ENCODE measurements around the gene PLSCR4.
"Not testable (repeated sequence)": the region's sequence is repeated elsewhere in the genome, so short reads cannot be mapped to it uniquely, and the experiment has no call there.

PLSCR4 gene, protein sequence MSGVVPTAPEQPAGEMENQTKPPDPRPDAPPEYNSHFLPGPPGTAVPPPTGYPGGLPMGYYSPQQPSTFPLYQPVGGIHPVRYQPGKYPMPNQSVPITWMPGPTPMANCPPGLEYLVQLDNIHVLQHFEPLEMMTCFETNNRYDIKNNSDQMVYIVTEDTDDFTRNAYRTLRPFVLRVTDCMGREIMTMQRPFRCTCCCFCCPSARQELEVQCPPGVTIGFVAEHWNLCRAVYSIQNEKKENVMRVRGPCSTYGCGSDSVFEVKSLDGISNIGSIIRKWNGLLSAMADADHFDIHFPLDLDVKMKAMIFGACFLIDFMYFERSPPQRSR

DNA sequence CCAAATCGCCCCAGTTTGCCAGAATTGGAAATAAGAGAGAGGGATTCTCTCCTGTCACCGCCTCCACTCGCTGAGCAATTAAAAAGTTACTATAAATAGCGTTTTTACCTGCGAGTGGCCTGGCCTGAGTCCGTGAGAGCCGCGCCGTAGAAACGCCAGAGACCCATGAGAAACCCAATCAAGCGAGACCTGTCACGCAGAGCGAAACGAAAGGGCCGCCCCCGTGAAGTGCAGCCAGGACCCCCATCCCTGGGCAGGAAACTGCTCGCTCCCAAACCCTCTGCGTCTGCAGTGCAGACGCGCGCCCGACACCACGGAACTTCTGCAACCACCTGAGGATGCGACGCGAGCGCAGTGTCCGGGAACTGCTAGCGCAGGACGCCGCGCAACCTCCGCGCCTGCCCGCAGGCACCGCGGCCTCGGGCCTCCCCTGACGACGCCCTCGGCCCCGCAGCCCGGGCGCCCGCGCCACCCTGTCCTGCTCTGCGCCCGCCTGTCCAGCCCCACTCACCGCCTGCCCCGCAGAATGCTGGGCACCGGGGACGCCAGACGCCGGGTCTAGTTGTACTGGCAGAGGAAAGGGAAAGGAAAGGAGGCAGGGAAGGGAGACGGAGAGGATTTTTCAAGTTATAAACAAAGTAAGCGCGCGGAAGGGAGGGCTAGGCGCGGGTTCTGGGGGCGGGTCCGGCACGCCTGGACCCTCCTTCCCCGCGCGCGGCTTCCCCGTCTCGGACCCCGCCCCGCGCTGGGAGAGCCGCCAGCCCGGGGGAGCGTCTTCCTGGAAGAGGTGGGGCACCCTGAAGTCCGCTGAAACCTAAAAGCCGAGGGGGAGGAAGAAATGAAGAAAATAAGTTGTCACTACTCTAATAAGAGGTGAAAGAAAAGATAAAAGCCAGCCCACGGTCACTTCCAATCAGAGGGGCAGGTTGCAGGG is at the start of gene PLSCR4:
TSS of gene PLSCR4 (minus strand) at position 657 of the 934 bp plus-strand sequence. CDS start 29,034 bp downstream, outside the sequence.
- no peak within 1 kb of the TSS for H3K27ac Mint-ChIP-seq
- ATAC-seq (peak; percentile 57), DNase-seq (ENCODE audit: low spot score in 2 of 2) (no peak)
- H3K4me3 Mint-ChIP-seq, result peak within 1 kb of the TSS; percentile 51
- no peaks in the 10 kb centered on the region for H3K4me1 Mint-ChIP-seq
- no peaks in the 10 kb centered on the region for H3K9me3 Mint-ChIP-seq
- H3K36me3 Mint-ChIP-seq, result no peaks in the 10 kb centered on the region

DNA sequence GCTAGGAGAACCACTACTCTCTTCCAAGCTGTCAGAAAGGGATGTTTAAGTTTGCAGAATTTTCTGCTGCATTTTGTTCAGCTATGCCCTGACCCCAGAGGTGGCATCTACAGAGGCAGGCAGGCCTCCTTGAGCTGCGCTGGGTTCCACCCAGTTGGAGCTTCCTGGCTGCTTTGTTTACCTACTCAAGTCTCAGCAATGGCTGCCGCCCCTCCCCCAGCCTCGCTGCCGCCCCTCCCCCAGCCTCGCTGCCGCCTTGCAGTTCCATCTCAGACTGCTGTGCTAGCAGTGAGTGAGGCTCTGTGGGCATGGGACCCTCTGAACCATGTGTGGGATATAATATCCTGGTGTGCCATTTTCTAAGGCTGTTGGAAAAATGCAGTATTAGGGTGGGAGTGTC is 42.5 kb upstream of the PLSCR4 start:
- H3K4me1 Mint-ChIP-seq; DNase-seq (ENCODE audit: low spot score in 2 of 2); H3K27ac Mint-ChIP-seq; H3K9me3 Mint-ChIP-seq; H3K36me3 Mint-ChIP-seq; ATAC-seq; H3K4me3 Mint-ChIP-seq: not testable (repeated sequence)

DNA sequence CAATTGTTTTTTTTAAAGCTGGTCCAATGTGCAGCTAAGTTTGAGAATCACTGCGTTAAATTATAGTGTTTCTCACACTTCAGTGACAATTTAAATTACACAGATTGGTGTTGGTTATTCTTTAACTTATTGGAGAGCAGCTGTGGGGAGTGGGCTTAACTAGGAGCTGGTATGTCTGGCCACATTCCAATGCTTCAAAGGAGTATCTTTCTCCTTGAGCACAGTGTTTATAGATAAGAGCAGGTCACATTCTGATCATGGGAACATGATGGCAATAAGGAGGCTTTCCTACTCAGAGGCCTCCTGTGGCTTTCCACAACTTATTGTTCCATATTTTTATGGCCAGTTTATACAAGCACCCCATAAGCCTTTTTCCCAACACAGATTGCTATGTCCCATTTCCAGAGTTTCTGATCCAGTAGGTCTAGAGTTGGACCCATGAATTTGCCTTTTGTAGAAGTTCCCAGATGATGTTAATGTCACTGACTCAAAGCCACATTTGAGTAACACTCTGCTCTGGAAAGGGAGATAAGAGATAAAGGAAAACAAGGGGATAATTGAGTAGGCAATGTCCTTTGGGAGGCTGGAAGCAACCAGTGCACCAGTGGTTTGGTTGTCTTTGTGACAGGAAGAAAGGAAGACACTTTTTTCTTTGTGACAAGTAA is 33.0 kb upstream of the PLSCR4 start:
- H3K9me3 Mint-ChIP-seq, result no peaks in the 10 kb centered on the region
- DNase-seq (ENCODE audit: low spot score in 2 of 2), result no peak
- no peak overlapping the region for H3K4me3 Mint-ChIP-seq
- H3K27ac Mint-ChIP-seq, result no peak overlapping the region
- no peaks in the 10 kb centered on the region for H3K4me1 Mint-ChIP-seq
- no peak for ATAC-seq
- no peaks in the 10 kb centered on the region for H3K36me3 Mint-ChIP-seq

DNA sequence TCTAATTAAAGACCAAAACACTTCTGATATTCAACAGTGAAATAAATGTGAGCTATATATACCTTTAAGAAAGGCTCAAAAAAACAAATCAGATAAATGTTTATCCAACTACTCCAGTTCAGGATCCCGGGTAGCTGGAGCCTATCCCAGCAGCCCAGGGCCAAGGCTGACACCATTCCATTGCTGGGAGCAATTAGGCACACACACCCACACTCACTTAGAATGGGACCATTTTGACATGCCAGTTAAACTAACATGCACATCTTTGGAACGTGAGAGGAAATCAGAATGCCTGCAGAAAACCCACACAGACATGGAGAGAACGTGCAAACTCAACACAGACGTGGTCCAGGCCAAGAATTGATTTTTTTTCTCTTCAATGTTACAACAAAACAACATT is 30.0 kb upstream of the PLSCR4 start:
- DNase-seq (ENCODE audit: low spot score in 2 of 2), result no peak
- H3K9me3 Mint-ChIP-seq, result no peaks in the 10 kb centered on the region

DNA sequence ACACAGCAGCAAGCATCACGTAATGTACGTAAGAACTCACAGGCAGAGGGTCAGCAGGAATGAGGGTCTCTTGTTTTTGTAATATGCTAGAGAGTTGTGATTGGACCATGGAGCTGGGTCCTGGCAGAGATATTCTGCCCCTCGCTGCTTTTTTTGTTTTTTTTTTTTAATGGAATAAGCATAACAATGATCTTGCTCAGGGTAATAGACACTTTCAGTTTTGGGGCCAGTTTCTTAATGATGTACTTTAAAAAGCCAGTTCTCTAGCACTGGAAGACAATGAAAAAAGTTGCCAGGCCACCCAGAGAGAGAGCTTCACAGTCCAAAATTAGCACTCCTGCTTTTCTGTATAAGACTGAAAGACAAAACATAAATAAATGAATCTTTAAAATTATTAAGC is 29.0 kb upstream of the PLSCR4 start:
- DNase-seq (ENCODE audit: low spot score in 2 of 2) (no peak), ATAC-seq (no peak)
- H3K4me1 Mint-ChIP-seq, result no peaks in the 10 kb centered on the region
- H3K4me3 Mint-ChIP-seq, result no peak overlapping the region
- no peaks in the 10 kb centered on the region for H3K9me3 Mint-ChIP-seq
- no peaks in the 10 kb centered on the region for H3K36me3 Mint-ChIP-seq
- H3K27ac Mint-ChIP-seq, result no peak overlapping the region

More for the DNA sequence above, 30.0 kb upstream of the PLSCR4 start:
- Mint-ChIP-seq H3K36me3 (no peaks in the 10 kb centered on the region), H3K27ac (no peak overlapping the region), H3K4me1 (no peaks in the 10 kb centered on the region), H3K4me3 (no peak overlapping the region)
- no peak for ATAC-seq

DNA sequence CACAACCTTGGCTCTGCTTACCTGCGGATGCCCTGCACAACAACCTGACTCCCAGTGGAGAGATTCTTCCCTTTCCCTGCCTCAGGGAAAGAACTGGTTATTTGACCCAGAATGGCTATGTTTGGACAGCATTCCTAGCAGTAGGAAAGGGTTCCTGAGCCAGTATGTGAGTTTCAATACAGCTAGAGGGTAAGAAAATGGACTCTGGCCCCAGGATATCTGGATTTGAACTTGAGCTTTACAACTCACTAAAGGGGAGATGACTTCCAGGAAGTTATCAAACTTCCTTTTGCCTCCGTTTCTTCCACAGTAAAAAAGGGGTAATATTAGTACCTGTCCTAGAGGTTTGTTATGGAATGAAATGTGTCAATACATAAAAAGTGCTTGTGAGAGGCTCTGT is 28.1 kb upstream of the PLSCR4 start:
- ATAC-seq, result no peak
- no peak overlapping the region for H3K27ac Mint-ChIP-seq

DNA sequence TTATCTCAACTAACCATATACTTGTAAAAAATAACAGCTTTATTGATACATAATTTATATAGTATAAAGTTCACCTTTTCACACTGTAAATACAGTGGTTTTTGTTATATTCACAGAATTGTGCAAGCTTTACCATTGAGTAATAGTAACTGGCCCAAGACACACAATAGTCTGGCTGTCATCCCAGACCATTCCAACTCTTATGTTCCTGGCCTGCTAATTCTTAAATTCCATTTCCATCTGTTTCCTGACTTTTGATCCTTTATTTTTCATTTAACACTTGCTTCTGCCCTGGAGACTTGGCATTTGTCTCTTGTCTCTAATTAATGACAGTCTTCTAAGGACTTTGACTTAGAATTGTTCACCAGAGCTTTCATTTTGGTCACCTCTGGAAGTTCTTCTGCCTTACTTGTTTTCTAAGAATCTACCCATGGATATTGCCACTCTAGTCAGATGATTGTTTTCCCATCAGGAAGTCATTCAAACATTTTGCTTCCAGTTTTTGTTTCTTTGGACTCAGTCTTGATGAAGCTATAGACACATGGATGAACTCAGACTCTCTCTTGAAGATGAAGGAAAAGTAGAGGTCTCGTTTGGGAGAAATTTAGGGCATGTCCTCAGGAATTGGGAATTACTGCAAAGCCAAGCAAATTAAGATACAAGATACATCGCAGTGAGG is 27.2 kb upstream of the PLSCR4 start:
- H3K4me1 Mint-ChIP-seq, result no peaks in the 10 kb centered on the region
- no peaks in the 10 kb centered on the region for H3K9me3 Mint-ChIP-seq
- DNase-seq (ENCODE audit: low spot score in 2 of 2) (no peak), ATAC-seq (no peak)
- no peak overlapping the region for H3K4me3 Mint-ChIP-seq
- no peaks in the 10 kb centered on the region for H3K36me3 Mint-ChIP-seq
- no peak overlapping the region for H3K27ac Mint-ChIP-seq

More for the DNA sequence above, 28.1 kb upstream of the PLSCR4 start:
- H3K4me1 Mint-ChIP-seq, result no peaks in the 10 kb centered on the region
- no peak overlapping the region for H3K4me3 Mint-ChIP-seq
- H3K9me3 Mint-ChIP-seq, result no peaks in the 10 kb centered on the region
- no peaks in the 10 kb centered on the region for H3K36me3 Mint-ChIP-seq
- no peak for DNase-seq (ENCODE audit: low spot score in 2 of 2)

DNA sequence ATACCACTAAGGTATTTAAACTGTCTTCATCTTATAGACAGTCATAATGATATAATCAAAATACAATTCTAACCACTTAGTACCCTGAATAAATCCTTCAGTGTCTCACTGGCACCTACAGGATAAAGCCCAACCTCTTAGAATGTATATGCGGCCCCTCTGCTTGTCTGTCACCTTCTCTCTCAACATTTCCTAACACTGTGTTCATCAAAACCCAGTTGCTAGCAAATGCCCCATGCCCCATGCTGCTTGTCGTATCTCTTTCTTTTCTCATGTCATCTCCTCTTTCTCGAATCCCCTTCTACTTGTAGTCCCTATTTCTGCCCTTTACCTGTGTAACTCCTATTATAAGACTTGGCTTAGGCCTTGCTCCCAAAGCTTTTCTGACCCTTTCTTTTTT is 24.6 kb upstream of the PLSCR4 start:
- Mint-ChIP-seq H3K4me1 (no peaks in the 10 kb centered on the region), H3K9me3 (no peaks in the 10 kb centered on the region), H3K4me3 (no peak overlapping the region), H3K36me3 (no peaks in the 10 kb centered on the region), H3K27ac (no peak overlapping the region)
- ATAC-seq (no peak), DNase-seq (ENCODE audit: low spot score in 2 of 2) (no peak)

DNA sequence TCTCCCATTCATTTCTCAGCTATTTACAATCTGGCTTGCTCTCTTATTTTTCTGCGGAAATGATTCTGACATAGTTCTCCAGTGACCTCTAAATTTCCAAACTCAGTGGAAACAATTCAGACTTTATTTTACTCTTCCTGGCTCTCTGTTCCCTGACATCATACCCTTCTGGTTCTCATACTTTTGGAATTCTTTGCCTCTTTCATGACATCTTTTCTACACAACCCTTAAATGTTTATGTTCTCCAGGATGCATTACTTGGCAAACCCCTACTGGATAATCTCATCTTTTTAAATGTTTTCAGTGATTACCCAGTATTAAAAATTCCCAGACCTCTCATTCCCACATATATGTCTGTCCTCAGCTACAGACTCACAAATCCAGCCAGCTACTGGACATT is 23.9 kb upstream of the PLSCR4 start:
- no peak for DNase-seq (ENCODE audit: low spot score in 2 of 2)
- no peaks in the 10 kb centered on the region for H3K9me3 Mint-ChIP-seq
- H3K36me3 Mint-ChIP-seq, result no peaks in the 10 kb centered on the region

DNA sequence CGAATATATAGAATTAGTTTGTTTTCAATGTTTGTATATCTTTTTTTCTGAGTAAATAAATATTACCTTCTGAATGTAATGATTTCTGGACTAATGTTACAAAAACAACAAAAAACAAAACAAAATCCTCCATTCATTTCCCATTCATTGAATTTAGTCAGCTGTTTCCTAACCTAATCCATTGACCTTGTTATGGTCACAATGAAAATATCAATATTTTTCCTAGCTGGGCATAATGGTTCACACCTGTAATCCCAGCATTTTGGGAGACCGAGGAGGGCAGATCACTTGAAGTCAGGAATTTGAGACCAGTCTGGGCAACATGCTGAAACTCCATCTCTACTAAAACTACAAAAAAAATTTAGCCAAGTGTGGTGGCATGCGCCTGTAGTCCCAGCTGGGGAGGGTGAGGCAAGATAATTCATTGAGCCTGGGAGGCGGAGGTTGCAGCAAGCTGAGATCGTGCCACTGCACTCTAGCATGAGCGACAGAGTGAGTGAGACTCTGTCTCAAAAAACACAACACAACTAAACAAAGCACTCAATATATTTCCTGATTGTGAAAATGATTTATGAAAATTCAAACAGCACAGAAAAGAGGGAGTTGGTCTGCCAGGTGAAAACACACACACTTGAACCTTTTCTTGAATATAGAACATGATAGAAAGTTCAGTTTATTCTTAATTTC is 23.0 kb upstream of the PLSCR4 start:
- H3K9me3 Mint-ChIP-seq, result no peaks in the 10 kb centered on the region

More for the DNA sequence above, 23.9 kb upstream of the PLSCR4 start:
- no peaks in the 10 kb centered on the region for H3K4me1 Mint-ChIP-seq
- no peak for ATAC-seq
- H3K4me3 Mint-ChIP-seq, result no peak overlapping the region
- H3K27ac Mint-ChIP-seq, result no peak overlapping the region

DNA sequence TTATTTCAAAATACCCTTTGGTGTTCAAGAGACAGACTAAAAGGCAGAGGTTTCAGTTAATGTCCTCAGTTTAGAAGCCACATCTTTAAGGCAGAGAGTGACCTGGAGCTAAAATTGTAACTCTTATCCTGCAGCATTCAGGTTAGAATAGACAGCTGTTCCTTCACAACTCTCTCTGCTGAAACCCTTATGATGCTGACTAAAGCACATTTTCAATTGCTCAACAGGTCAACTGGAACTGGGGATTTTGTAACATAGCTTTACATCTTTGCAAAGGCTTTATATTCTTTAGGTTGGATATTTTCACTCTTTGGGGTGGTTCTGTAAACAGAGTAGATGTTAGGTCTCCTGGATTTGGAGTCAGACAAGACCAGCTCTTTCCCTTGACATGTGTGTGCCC is 20.3 kb upstream of the PLSCR4 start:
- no peak for DNase-seq (ENCODE audit: low spot score in 2 of 2)
- Mint-ChIP-seq H3K4me1 (no peaks in the 10 kb centered on the region), H3K36me3 (no peaks in the 10 kb centered on the region), H3K4me3 (no peak overlapping the region), H3K9me3 (no peaks in the 10 kb centered on the region), H3K27ac (no peak overlapping the region)
- ATAC-seq, result no peak

More for the DNA sequence above, 23.0 kb upstream of the PLSCR4 start:
- Mint-ChIP-seq H3K27ac (no peak overlapping the region), H3K36me3 (no peaks in the 10 kb centered on the region), H3K4me3 (no peak overlapping the region), H3K4me1 (no peaks in the 10 kb centered on the region)
- ATAC-seq (no peak), DNase-seq (ENCODE audit: low spot score in 2 of 2) (no peak)

DNA sequence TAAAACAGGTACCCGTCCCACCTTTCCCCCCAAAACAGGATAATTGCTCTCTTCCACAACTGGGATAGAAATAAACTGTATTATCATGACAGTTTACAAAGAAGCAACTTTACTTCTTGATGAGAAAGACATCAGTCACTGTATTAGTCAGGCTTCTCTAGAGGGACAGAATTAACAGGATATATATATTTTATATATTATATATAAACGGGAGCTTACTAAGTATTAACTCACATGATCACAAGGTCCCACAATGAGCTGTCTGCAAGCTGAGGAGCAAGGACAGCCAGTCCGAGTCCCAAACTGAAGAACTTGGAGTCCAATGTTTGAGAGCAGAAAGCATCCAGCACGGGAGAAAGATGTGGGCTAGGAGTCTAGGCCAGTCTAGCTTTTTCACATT is 18.4 kb upstream of the PLSCR4 start:
- no peaks in the 10 kb centered on the region for H3K9me3 Mint-ChIP-seq
- no peak overlapping the region for H3K27ac Mint-ChIP-seq
- ATAC-seq, result no peak

DNA sequence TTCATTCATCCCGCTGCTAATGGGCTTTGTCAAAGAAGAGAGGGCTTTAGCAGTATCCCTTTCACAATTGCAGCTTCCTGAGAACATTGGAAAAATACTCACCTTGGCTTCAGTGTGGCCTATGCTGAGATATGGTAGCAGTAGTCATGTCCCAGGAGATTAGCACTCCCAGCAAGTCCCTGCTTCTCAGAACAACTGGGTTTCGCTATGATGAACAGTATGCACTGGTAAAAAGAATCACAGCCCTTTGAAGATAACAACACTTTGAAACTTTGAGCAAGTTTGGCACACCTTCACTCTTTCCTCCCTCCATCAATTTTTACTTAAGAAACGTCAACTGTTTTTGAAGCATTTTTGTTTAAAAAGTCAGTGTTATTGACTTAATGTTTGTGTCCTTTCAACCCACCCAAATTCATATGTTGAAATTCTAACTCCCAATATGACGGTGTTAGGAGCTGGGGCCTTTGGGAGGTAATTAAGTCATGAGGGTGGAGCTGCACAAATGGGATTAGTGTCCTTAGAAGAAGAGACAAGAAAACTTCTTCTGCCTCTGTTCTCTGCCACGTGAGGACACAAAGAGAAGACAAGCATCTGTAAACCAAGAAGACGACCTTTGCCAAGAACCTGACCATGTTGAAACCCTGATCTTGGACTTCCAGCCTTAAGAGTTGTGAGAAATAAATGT is 17.8 kb upstream of the PLSCR4 start:
- H3K4me3 Mint-ChIP-seq, result no peak overlapping the region
- no peaks in the 10 kb centered on the region for H3K36me3 Mint-ChIP-seq
- no peaks in the 10 kb centered on the region for H3K4me1 Mint-ChIP-seq
- ATAC-seq (no peak), DNase-seq (ENCODE audit: low spot score in 2 of 2) (no peak)
- no peaks in the 10 kb centered on the region for H3K9me3 Mint-ChIP-seq
- no peak overlapping the region for H3K27ac Mint-ChIP-seq

More for the DNA sequence above, 18.4 kb upstream of the PLSCR4 start:
- DNase-seq (ENCODE audit: low spot score in 2 of 2), result no peak
- no peak overlapping the region for H3K4me3 Mint-ChIP-seq
- no peaks in the 10 kb centered on the region for H3K4me1 Mint-ChIP-seq
- H3K36me3 Mint-ChIP-seq, result no peaks in the 10 kb centered on the region

DNA sequence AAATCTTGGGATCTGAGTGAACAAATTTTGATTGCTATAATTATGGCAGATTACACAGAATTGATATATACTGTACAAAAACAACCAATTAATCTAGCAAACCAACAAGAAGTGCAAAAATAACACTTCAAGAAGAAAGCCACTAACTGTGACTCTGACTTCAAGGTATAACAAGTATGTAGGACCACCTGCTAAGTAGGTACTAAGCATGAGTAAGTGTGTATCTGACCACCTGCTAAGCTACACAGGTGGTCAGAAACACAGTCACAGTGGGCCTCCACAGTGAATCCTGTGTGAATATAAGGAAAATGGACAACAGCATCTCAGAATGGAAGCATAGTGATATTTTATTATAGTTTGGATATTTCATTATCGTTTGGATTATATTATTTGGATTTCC is 14.8 kb upstream of the PLSCR4 start:
- DNase-seq (ENCODE audit: low spot score in 2 of 2), result no peak
- Mint-ChIP-seq H3K27ac (no peak overlapping the region), H3K36me3 (no peaks in the 10 kb centered on the region), H3K4me1 (no peaks in the 10 kb centered on the region), H3K9me3 (no peaks in the 10 kb centered on the region), H3K4me3 (no peak overlapping the region)
- no peak for ATAC-seq

Measured in stimulated activated effector memory CD8-positive, alpha-beta T cell treated with anti-CD3 and anti-CD28 coated beads, Interleukin-12 subunit alpha, Interleukin-12 subunit beta, amount 100 ng/mL, for 72 hours (primary cell).